Measurements from ENCODE around the gene REC8. TPM values are rescaled to one million over a fixed set of nuclear protein-coding genes. Genes with fewer than 3 reads are reported as not detected.

Gene REC8
- total and polyA plus RNA-seq, 2 of the 13 experiments (the other 11 are each of a cell fraction or from before 2014, with no cell fraction given) = 3.4 to 14.7 TPM

DNA sequence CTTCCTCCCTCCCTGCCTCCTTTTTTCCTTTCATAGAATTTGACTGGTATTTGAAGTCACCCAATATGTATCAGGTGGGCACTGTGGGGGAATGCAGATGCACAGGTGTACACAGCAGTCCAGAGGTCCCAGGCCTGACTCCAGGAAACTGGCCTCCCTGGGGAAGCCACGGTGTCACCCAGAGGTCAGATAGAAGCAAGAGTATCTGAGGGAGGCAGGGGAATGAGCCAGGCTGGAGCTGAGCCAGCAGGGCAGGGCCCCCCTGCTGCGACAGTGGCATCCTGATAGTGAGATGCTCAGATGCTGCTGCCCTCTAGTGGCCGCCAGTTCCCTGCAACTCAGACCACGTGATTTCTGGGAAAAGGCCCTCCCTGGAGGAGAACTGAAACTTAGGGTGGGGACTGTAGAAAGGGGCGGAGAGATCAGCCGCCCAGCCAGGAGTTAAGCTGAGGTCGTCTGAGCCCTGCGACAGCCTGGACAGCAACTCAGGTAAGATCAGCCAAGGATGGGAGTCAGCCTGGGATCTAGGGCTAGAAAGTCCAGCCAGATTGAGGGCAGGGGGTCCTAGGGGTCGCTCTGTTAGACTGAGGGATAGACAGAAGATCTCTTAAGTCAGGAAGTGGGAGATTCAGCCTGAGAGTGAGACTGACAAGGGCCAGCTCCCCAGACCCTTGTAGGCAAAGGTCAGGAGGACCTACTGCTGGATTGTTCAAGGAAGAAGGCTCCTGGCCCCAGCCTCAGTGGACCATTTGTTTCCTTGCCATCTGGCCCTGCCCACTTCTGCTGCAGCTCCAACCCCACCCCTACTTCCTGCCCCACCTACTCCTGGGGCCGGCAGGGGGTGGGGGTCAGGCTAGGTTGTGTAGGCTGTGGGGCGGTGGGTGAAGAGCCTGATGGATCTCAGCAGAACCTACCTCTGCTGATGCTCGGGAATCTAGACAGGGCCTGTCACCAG, 10.8 kb upstream of the REC8 start, which contains the start of gene IRF9 (continued):
- TF ChIP-seq POGZ (CRISPR knock-in tag; IDR thresholded peaks at IDR 0.05) = peak; percentile 99
- no peak for TF ChIP-seq IRX3 (CRISPR knock-in tag; IDR thresholded peaks at IDR 0.05; ENCODE audit: borderline replicate concordance, low read depth)
- no peak; the same call in 1 of the 2 replicates for TF ChIP-seq ZNF616 (CRISPR knock-in tag; IDR thresholded peaks at IDR 0.05; ENCODE audit: low read depth)
- TF ChIP-seq, protein P1, sequence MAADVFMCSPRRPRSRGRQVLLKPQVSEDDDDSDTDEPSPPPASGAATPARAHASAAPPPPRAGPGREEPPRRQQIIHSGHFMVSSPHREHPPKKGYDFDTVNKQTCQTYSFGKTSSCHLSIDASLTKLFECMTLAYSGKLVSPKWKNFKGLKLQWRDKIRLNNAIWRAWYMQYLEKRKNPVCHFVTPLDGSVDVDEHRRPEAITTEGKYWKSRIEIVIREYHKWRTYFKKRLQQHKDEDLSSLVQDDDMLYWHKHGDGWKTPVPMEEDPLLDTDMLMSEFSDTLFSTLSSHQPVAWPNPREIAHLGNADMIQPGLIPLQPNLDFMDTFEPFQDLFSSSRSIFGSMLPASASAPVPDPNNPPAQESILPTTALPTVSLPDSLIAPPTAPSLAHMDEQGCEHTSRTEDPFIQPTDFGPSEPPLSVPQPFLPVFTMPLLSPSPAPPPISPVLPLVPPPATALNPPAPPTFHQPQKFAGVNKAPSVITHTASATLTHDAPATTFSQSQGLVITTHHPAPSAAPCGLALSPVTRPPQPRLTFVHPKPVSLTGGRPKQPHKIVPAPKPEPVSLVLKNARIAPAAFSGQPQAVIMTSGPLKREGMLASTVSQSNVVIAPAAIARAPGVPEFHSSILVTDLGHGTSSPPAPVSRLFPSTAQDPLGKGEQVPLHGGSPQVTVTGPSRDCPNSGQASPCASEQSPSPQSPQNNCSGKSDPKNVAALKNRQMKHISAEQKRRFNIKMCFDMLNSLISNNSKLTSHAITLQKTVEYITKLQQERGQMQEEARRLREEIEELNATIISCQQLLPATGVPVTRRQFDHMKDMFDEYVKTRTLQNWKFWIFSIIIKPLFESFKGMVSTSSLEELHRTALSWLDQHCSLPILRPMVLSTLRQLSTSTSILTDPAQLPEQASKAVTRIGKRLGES (CRISPR knock-in tag; IDR thresholded peaks at IDR 0.05; ENCODE audit: borderline replicate concordance) = peak; percentile 68; the same call in 1 of the 2 replicates
- TF ChIP-seq ZKSCAN8 (CRISPR knock-in tag; IDR thresholded peaks at IDR 0.05; ENCODE audit: borderline replicate concordance) = peak; percentile 99
- peak; percentile 94; the same call in 1 of the 2 replicates for TF ChIP-seq RFXAP (CRISPR knock-in tag; IDR thresholded peaks at IDR 0.05; ENCODE audit: borderline replicate concordance)
- TF ChIP-seq, protein P2, sequence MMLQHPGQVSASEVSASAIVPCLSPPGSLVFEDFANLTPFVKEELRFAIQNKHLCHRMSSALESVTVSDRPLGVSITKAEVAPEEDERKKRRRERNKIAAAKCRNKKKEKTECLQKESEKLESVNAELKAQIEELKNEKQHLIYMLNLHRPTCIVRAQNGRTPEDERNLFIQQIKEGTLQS (CRISPR knock-in tag; IDR thresholded peaks at IDR 0.05) = peak; percentile 64; the same call in 1 of the 2 replicates
- TF ChIP-seq KDM2A (CRISPR knock-in tag; IDR thresholded peaks at IDR 0.05; ENCODE audit: borderline replicate concordance, low read depth) = peak; percentile 99
- no peak; the same call in 1 of the 2 replicates for TF ChIP-seq DNMT1 (CRISPR knock-in tag; IDR thresholded peaks at IDR 0.05)
- TF ChIP-seq ZNF564 (CRISPR knock-in tag; IDR thresholded peaks at IDR 0.05) = peak; percentile 93; the same call in 1 of the 2 replicates
- no peak for TF ChIP-seq GABPA (IDR thresholded peaks at IDR 0.05; ENCODE audit: low read depth, low read length)
- TF ChIP-seq GABPA (CRISPR knock-in tag; IDR thresholded peaks at IDR 0.05; ENCODE audit: low read depth) = peak; percentile 84
- TF ChIP-seq HOMEZ (CRISPR knock-in tag; IDR thresholded peaks at IDR 0.05; ENCODE audit: low read depth) = peak; percentile 99
- TF ChIP-seq ZNF773 (CRISPR knock-in tag; IDR thresholded peaks at IDR 0.05; ENCODE audit: borderline replicate concordance) = no peak
- TF ChIP-seq BRD4 (CRISPR knock-in tag; IDR thresholded peaks at IDR 0.05) = no peak; the same call in 1 of the 2 replicates
- TF ChIP-seq SKI (IDR thresholded peaks at IDR 0.05; ENCODE audit: partially characterized antibody) = peak; percentile 94
- peak; percentile 76; the same call in 1 of the 2 replicates for TF ChIP-seq KLF15 (CRISPR knock-in tag; IDR thresholded peaks at IDR 0.05; ENCODE audit: borderline replicate concordance)
- TF ChIP-seq, protein P3, sequence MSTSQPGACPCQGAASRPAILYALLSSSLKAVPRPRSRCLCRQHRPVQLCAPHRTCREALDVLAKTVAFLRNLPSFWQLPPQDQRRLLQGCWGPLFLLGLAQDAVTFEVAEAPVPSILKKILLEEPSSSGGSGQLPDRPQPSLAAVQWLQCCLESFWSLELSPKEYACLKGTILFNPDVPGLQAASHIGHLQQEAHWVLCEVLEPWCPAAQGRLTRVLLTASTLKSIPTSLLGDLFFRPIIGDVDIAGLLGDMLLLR (CRISPR knock-in tag; IDR thresholded peaks at IDR 0.05) = peak; percentile 86
- peak; percentile 95 for TF ChIP-seq ZNF205 (CRISPR knock-in tag; IDR thresholded peaks at IDR 0.05)
- no peak; the same call in 1 of the 2 replicates for TF ChIP-seq CEBPB (IDR thresholded peaks at IDR 0.05; ENCODE audit: borderline replicate concordance, low read depth, low read length)
- no peak for TF ChIP-seq NFE2 (CRISPR knock-in tag; IDR thresholded peaks at IDR 0.05)
- TF ChIP-seq ZNF317 (CRISPR knock-in tag; IDR thresholded peaks at IDR 0.05) = peak; percentile 88

All from HepG2 (cell line).